ENCODE data around the gene KCNQ2. TPM values are rescaled to one million over a fixed set of nuclear protein-coding genes. Genes with fewer than 3 reads are reported as not detected.

Gene KCNQ2
- total RNA-seq, 1 experiment from 2014 or later = 0.25 TPM

- intact Hi-C loops (cut with micrococcal nuclease; ENCODE audit: unreplicated experiment) = no loop called here
- peaks cover 3% of the 10 kb centered on the region for H3K4me1 Mint-ChIP-seq (ENCODE audit: low read depth, unreplicated experiment)
- Histone ChIP-seq H3K36me3 (ENCODE audit: control insufficient read depth, insufficient read depth, low read length) (no peaks in the 10 kb centered on the region), H3K9me3 (no peaks in the 10 kb centered on the region), H3K4me1 (peaks cover 3% of the 10 kb centered on the region; the same call in 1 of the 2 replicates), H3K4me3 (ENCODE audit: low read depth, low read length) (no peak overlapping the region), H3K27me3 (replicated peaks; ENCODE audit: control insufficient read depth, insufficient read depth, low read length) (no peaks in the 10 kb centered on the region)
- DNase-seq = no peak
- H3K9me3 Mint-ChIP-seq (ENCODE audit: unreplicated experiment) = no peaks in the 10 kb centered on the region
- H3K27ac Mint-ChIP-seq (ENCODE audit: unreplicated experiment) = no peak overlapping the region
- POLR2A ChIA-PET = no interaction called here
- no peaks in the 10 kb centered on the region for H3K36me3 Mint-ChIP-seq (ENCODE audit: insufficient read depth, unreplicated experiment)
- BruUV-seq (replicated peaks) = no TSS peak
- H3K27me3 Mint-ChIP-seq (ENCODE audit: insufficient read depth, unreplicated experiment) = peaks cover 4% of the 10 kb centered on the region
- CTCF ChIA-PET = no interaction called here
- TF ChIP-seq CTCF (IDR thresholded peaks at IDR 0.05; ENCODE audit: insufficient read depth in 1 of 2, low read depth in 1 of 2, low read length in 1 of 2, severe bottlenecking in 1 of 2, unreplicated experiment in 1 of 2) = no peak
- no peak overlapping the region for H3K4me3 Mint-ChIP-seq (ENCODE audit: unreplicated experiment)
These were observed 103.4 kb downstream of the KCNQ2 start for GRCh38 chr20:63369024-63369530.

- BruUV-seq (replicated peaks) = no TSS peak
- Mint-ChIP-seq H3K27me3 (ENCODE audit: insufficient read depth, unreplicated experiment) (peaks cover 4% of the 10 kb centered on the region), H3K36me3 (ENCODE audit: insufficient read depth, unreplicated experiment) (no peaks in the 10 kb centered on the region), H3K27ac (ENCODE audit: unreplicated experiment) (no peak overlapping the region), H3K4me1 (ENCODE audit: low read depth, unreplicated experiment) (peaks cover 5% of the 10 kb centered on the region), H3K9me3 (ENCODE audit: unreplicated experiment) (no peaks in the 10 kb centered on the region), H3K4me3 (ENCODE audit: unreplicated experiment) (no peak overlapping the region)
- no peak for TF ChIP-seq CTCF (IDR thresholded peaks at IDR 0.05; ENCODE audit: insufficient read depth in 1 of 2, low read depth in 1 of 2, low read length in 1 of 2, severe bottlenecking in 1 of 2, unreplicated experiment in 1 of 2)
- Histone ChIP-seq H3K4me3 (ENCODE audit: low read depth, low read length) (no peak overlapping the region), H3K9me3 (no peaks in the 10 kb centered on the region), H3K36me3 (ENCODE audit: control insufficient read depth, insufficient read depth, low read length) (no peaks in the 10 kb centered on the region), H3K27me3 (replicated peaks; ENCODE audit: control insufficient read depth, insufficient read depth, low read length) (no peaks in the 10 kb centered on the region), H3K4me1 (peaks cover 10% of the 10 kb centered on the region)
- no peak for DNase-seq
- CTCF ChIA-PET = no interaction called here
- POLR2A ChIA-PET = no interaction called here
- intact Hi-C loops (cut with micrococcal nuclease; ENCODE audit: unreplicated experiment) = no loop called here
These were observed 104.3 kb downstream of the KCNQ2 start for GRCh38 chr20:63368151-63368550.

- no peak for TF ChIP-seq CTCF (IDR thresholded peaks at IDR 0.05; ENCODE audit: insufficient read depth in 1 of 2, low read depth in 1 of 2, low read length in 1 of 2, severe bottlenecking in 1 of 2, unreplicated experiment in 1 of 2)
- Histone ChIP-seq H3K36me3 (ENCODE audit: control insufficient read depth, insufficient read depth, low read length) (no peaks in the 10 kb centered on the region), H3K27me3 (replicated peaks; ENCODE audit: control insufficient read depth, insufficient read depth, low read length) (no peaks in the 10 kb centered on the region), H3K9me3 (no peaks in the 10 kb centered on the region), H3K4me1 (peaks cover 16% of the 10 kb centered on the region), H3K4me3 (ENCODE audit: low read depth, low read length) (no peak overlapping the region)
- Mint-ChIP-seq H3K4me3 (ENCODE audit: unreplicated experiment) (no peak overlapping the region), H3K36me3 (ENCODE audit: insufficient read depth, unreplicated experiment) (peaks cover 3% of the 10 kb centered on the region), H3K27me3 (ENCODE audit: insufficient read depth, unreplicated experiment) (peaks cover 4% of the 10 kb centered on the region), H3K4me1 (ENCODE audit: low read depth, unreplicated experiment) (peaks cover 11% of the 10 kb centered on the region), H3K27ac (ENCODE audit: unreplicated experiment) (no peak overlapping the region), H3K9me3 (ENCODE audit: unreplicated experiment) (no peaks in the 10 kb centered on the region)
- ChIA-PET CTCF (no interaction called here), POLR2A (no interaction called here)
- intact Hi-C loops (cut with micrococcal nuclease; ENCODE audit: unreplicated experiment) = no loop called here
- BruUV-seq (replicated peaks) = no TSS peak
- no peak for DNase-seq
These were observed 104.9 kb downstream of the KCNQ2 start for GRCh38 chr20:63367446-63368055.

Data from Caco-2 (cell line).